ENCODE data around the gene PTPRN2. TPM values are rescaled to one million over a fixed set of nuclear protein-coding genes. Genes with fewer than 3 reads are reported as not detected.

PTPRN2 gene
- total RNA-seq, 1 experiment from 2014 or later, result 1.1 TPM

- Histone ChIP-seq H3K36me3 (ENCODE audit: control insufficient read depth, insufficient read depth, low read length) (no peaks in the 10 kb centered on the region), H3K27ac (ENCODE audit: low read length) (no peak overlapping the region), H3K4me3 (ENCODE audit: low read depth in 2 of 2, low read length in 2 of 2) (no peak overlapping the region), H3K4me1 (ENCODE audit: control insufficient read depth, insufficient read depth, low read length) (no peaks in the 10 kb centered on the region), H3K27me3 (ENCODE audit: control insufficient read depth, insufficient read depth, low read length) (peaks cover 12% of the 10 kb centered on the region), H3K9me3 (ENCODE audit: control insufficient read depth, insufficient read depth, low read depth, low read length) (no peaks in the 10 kb centered on the region)
- ATAC-seq (no peak), DNase-seq (ENCODE audit: low read depth, low spot score) (no peak)
- intact Hi-C loops (cut with micrococcal nuclease; ENCODE audit: unreplicated experiment), result no loop called here
- ChIA-PET CTCF (no interaction called here), POLR2A (no interaction called here)
- in situ Hi-C loops (cut with HindIII; ENCODE audit: low pct_unique_long_range_greater_than_20kb, low sequenced_read_pairs), result no loop called here
- no peak for TF ChIP-seq REST (IDR thresholded peaks at IDR 0.05; ENCODE audit: insufficient read depth in 1 of 2, low read depth in 2 of 2, low read length in 1 of 2)
- no peak for TF ChIP-seq POLR2AphosphoS5 (IDR thresholded peaks at IDR 0.05; ENCODE audit: low read depth, low read length)
- TF ChIP-seq TCF7L2 (IDR thresholded peaks at IDR 0.05; ENCODE audit: low read depth, low read length), result no peak
- no TSS peak for BruUV-seq (replicated peaks)
Observed at GRCh38 chr7:158235862-158236261, 351.8 kb downstream of the PTPRN2 start.

GRCh38 chr7:158229945-158230344 is 357.7 kb downstream of the PTPRN2 start:
- Histone ChIP-seq H3K4me3 (ENCODE audit: low read depth in 2 of 2, low read length in 2 of 2) (no peak overlapping the region), H3K36me3 (ENCODE audit: control insufficient read depth, insufficient read depth, low read length) (no peaks in the 10 kb centered on the region), H3K4me1 (ENCODE audit: control insufficient read depth, insufficient read depth, low read length) (no peaks in the 10 kb centered on the region), H3K27me3 (ENCODE audit: control insufficient read depth, insufficient read depth, low read length) (peaks cover 13% of the 10 kb centered on the region), H3K27ac (ENCODE audit: low read length) (no peak overlapping the region), H3K9me3 (ENCODE audit: control insufficient read depth, insufficient read depth, low read depth, low read length) (peaks cover 4% of the 10 kb centered on the region; the same call in 1 of the 2 replicates)
- POLR2A ChIA-PET, result no interaction called here
- TF ChIP-seq REST (IDR thresholded peaks at IDR 0.05; ENCODE audit: insufficient read depth in 1 of 2, low read depth in 2 of 2, low read length in 1 of 2) (no peak), TCF7L2 (IDR thresholded peaks at IDR 0.05; ENCODE audit: low read depth, low read length) (no peak), SIN3A (IDR thresholded peaks at IDR 0.05; ENCODE audit: borderline replicate concordance, insufficient read depth, low read depth, low read length) (no peak), POLR2AphosphoS5 (IDR thresholded peaks at IDR 0.05; ENCODE audit: low read depth, low read length) (no peak), CTCF (IDR thresholded peaks at IDR 0.05) (no peak)
- CTCF ChIA-PET, result no interaction called here
- ATAC-seq (no peak), DNase-seq (ENCODE audit: low read depth, low spot score) (no peak)
- in situ Hi-C loops (cut with HindIII; ENCODE audit: low pct_unique_long_range_greater_than_20kb, low sequenced_read_pairs) (no loop called here), intact Hi-C loops (cut with micrococcal nuclease; ENCODE audit: unreplicated experiment) (loop anchor here (2.0 kb wide), 1 partner anchor 175 kb away; no protein-coding TSS in a partner anchor)
- no TSS peak for BruUV-seq (replicated peaks)
